SK-N-SH treated with all-trans-retinoic acid at 6 μM for 48 hours (cell line): ENCODE results near the gene E2F7.

Experiments used
- ATAC-seq: fragments of 200-7000 bp; cut with Tn5 transposase; 3 replicates; pipeline ENCODE4 v1.9.1; 2020; ENCODE audit warnings: mild to moderate bottlenecking, moderate library complexity
- ARNTL ChIP-seq: fragments of 450-650 bp; formaldehyde crosslinking; IDR thresholded peaks from 2 replicates; pipeline ENCODE4 v1.5.0; 2020; ENCODE audit warnings: low read depth, mild to moderate bottlenecking, moderate library complexity, borderline replicate concordance
- BACH2 ChIP-seq: fragments of 250-450 bp; sonication (Bioruptor Pico); IDR thresholded peaks from 2 replicates; pipeline ENCODE4 v1.9.0; 2021; ENCODE audit warnings: mild to moderate bottlenecking, borderline replicate concordance
- CREB5 ChIP-seq: fragments of 250-450 bp; sonication (Bioruptor Pico); IDR thresholded peaks from 2 replicates; pipeline ENCODE4 v1.5.1; 2020; ENCODE audit warnings: low read depth, mild to moderate bottlenecking, moderate library complexity
- CSDC2 ChIP-seq: fragments of 250-450 bp; sonication (Bioruptor Pico); IDR thresholded peaks from 2 replicates; pipeline ENCODE4 v1.5.0; 2020; ENCODE audit warnings: mild to moderate bottlenecking, moderate library complexity
- ESRRG ChIP-seq: fragments of 250-450 bp; sonication (Bioruptor Pico); IDR thresholded peaks from 2 replicates; pipeline ENCODE4 v1.6.1; 2021; ENCODE audit warnings: mild to moderate bottlenecking
- ISL1 ChIP-seq: fragments of 250-450 bp; sonication (Bioruptor Pico); IDR thresholded peaks from 2 replicates; pipeline ENCODE4 v2.1.2; 2022; ENCODE audit warnings: mild to moderate bottlenecking, moderate library complexity
- OSR1 ChIP-seq: fragments of 250-450 bp; sonication (Bioruptor Pico); IDR thresholded peaks from 2 replicates; pipeline ENCODE4 v1.8.0; 2022; ENCODE audit warnings: moderate library complexity, mild to moderate bottlenecking, inconsistent platforms
- PATZ1 ChIP-seq: fragments of 250-450 bp; sonication (Bioruptor Pico); IDR thresholded peaks from 2 replicates; pipeline ENCODE4 v1.8.0; 2020; ENCODE audit warnings: mild to moderate bottlenecking, moderate library complexity, borderline replicate concordance
- PPARA ChIP-seq: fragments of 250-450 bp; sonication (Bioruptor Pico); IDR thresholded peaks from 2 replicates; pipeline ENCODE4 v1.5.0; 2020; ENCODE audit warnings: mild to moderate bottlenecking, borderline replicate concordance
- RARB ChIP-seq: fragments of 250-450 bp; sonication (Bioruptor Pico); IDR thresholded peaks from 2 replicates; pipeline ENCODE4 v1.8.0; 2021; ENCODE audit warnings: mild to moderate bottlenecking, moderate library complexity
- TCF4 ChIP-seq: fragments of 250-450 bp; sonication (Bioruptor Pico); IDR thresholded peaks from 2 replicates; pipeline ENCODE4 v1.8.0; 2021; ENCODE audit warnings: mild to moderate bottlenecking, moderate library complexity, borderline replicate concordance
- TOX ChIP-seq: fragments of 250-450 bp; sonication (Bioruptor Pico); IDR thresholded peaks from 2 replicates; pipeline ENCODE4 v1.8.0; 2021; ENCODE audit warnings: mild to moderate bottlenecking, moderate library complexity, borderline replicate concordance
- ZC3H10 ChIP-seq: fragments of 250-450 bp; sonication (Bioruptor Pico); IDR thresholded peaks from 2 replicates; pipeline ENCODE4 v1.5.1; 2021; ENCODE audit warnings: mild to moderate bottlenecking, moderate library complexity
- ZFP3 ChIP-seq: fragments of 250-450 bp; sonication (Bioruptor Pico); IDR thresholded peaks from 2 replicates; pipeline ENCODE4 v1.5.0; 2020; ENCODE audit warnings: mild to moderate bottlenecking, moderate library complexity
- ZNF565 ChIP-seq: fragments of 450-650 bp; formaldehyde crosslinking; conservative IDR thresholded peaks from 2 replicates; pipeline ENCODE4 v1.5.0; 2020; ENCODE audit warnings: low read depth, mild to moderate bottlenecking, moderate library complexity
- ZNF70 ChIP-seq: fragments of 450-650 bp; formaldehyde crosslinking; IDR thresholded peaks from 2 replicates; pipeline ENCODE4 v1.5.0; 2020; ENCODE audit warnings: mild to moderate bottlenecking, moderate library complexity
- TF ChIP-seq, protein P1 (sequence below): fragments of 250-450 bp; sonication (Bioruptor Pico); IDR thresholded peaks from 2 replicates; pipeline ENCODE4 v1.8.0; 2021; ENCODE audit warnings: low read depth, mild to moderate bottlenecking, moderate library complexity, borderline replicate concordance

The E2F7 gene

DNA sequence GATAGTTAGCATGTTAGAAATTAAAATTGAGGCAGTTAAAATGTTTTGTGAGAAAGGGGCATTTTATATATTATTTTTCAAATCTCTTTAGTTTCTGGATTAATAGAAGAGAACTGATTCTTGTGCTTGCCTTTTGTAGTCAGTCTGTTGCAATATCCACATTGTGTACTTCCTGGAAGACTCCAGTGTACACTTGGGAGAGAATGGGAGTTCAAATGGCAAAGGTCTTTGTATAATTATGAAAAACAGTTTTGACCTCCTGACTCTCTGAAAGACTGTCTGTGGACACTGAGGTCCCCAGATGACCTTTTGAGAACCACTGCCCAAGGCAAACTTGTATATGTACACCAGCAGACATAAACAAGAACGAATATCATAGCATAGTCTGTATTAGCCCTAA, 12.1 kb downstream of the E2F7 start:
- no peak for ATAC-seq
- TF ChIP-seq PPARA (CRISPR knock-in tag) (no peak), ZC3H10 (CRISPR knock-in tag) (no peak), ESRRG (CRISPR knock-in tag) (no peak), ZFP3 (no peak), CREB5 (CRISPR knock-in tag) (no peak), TOX (CRISPR knock-in tag) (no peak), BACH2 (no peak)

DNA sequence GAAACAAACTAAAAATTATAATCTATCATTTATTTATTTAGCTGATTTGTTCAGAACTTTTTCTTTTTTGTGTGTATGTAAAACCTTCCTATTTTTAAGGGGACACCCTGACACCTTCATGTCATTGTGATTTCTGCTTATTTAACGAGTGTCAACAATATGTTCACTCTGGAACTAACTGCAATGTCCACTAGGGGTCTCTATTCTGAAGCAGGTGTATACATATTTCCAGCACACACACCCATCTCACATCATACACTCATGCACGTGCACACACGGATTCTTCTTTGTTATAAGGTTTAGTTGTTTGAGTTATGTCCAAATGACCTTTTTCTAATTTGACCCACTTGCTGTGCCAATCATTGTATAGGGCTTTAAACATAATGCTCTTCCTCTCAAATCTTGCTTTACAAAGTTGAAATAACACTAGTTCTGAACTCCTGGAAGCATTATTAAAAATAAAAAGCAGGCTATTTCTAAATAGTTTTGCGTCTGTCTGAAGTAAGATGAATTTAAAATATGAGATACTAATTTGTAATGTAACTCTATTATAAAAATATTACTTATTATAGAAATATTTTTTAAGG, 15.5 kb downstream of the E2F7 start:
- TF ChIP-seq BACH2, result no peak
- no peak for TF ChIP-seq ZC3H10 (CRISPR knock-in tag)
- no peak for TF ChIP-seq TOX (CRISPR knock-in tag)
- TF ChIP-seq RARB (CRISPR knock-in tag), result no peak
- TF ChIP-seq ZNF70 (CRISPR knock-in tag), result no peak
- TF ChIP-seq, protein P1, sequence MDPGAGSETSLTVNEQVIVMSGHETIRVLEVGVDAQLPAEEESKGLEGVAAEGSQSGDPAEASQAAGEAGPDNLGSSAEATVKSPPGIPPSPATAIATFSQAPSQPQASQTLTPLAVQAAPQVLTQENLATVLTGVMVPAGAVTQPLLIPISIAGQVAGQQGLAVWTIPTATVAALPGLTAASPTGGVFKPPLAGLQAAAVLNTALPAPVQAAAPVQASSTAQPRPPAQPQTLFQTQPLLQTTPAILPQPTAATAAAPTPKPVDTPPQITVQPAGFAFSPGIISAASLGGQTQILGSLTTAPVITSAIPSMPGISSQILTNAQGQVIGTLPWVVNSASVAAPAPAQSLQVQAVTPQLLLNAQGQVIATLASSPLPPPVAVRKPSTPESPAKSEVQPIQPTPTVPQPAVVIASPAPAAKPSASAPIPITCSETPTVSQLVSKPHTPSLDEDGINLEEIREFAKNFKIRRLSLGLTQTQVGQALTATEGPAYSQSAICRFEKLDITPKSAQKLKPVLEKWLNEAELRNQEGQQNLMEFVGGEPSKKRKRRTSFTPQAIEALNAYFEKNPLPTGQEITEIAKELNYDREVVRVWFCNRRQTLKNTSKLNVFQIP (CRISPR knock-in tag), result no peak
- no peak for TF ChIP-seq OSR1
- TF ChIP-seq ZFP3, result no peak
- TF ChIP-seq PATZ1 (CRISPR knock-in tag), result no peak
- TF ChIP-seq CREB5 (CRISPR knock-in tag), result no peak
- peak; percentile 85 for ATAC-seq

- ATAC-seq, result no peak; the same call in 1 of the 3 replicates
- TF ChIP-seq CREB5 (CRISPR knock-in tag), result no peak
- TF ChIP-seq ZNF70 (CRISPR knock-in tag), result no peak
- no peak for TF ChIP-seq ESRRG (CRISPR knock-in tag)
- no peak for TF ChIP-seq PATZ1 (CRISPR knock-in tag)
- TF ChIP-seq RARB (CRISPR knock-in tag), result no peak
- TF ChIP-seq, all 23 proteins: peak for 0
These were observed 17.8 kb downstream of the E2F7 start for GRCh38 chr12:77047341-77048109.

GRCh38 chr12:77046468-77046867, 18.9 kb downstream of the E2F7 start:
- no peak for ATAC-seq
- TF ChIP-seq TCF4 (CRISPR knock-in tag) (no peak), ZNF70 (CRISPR knock-in tag) (no peak), BACH2 (no peak), PATZ1 (CRISPR knock-in tag) (no peak), ARNTL (CRISPR knock-in tag) (no peak), ZFP3 (no peak), CREB5 (CRISPR knock-in tag) (no peak), RARB (CRISPR knock-in tag) (no peak), TOX (CRISPR knock-in tag) (no peak), ZNF565 (CRISPR knock-in tag) (no peak), CSDC2 (no peak), ISL1 (CRISPR knock-in tag) (no peak)
- TF ChIP-seq, protein P1 (CRISPR knock-in tag), result no peak
